Fibroblast of the aortic adventitia (primary cell): ENCODE data around the gene TMEM91. TPM values are rescaled to one million over a fixed set of nuclear protein-coding genes. Genes with fewer than 3 reads are reported as not detected.
"Not testable (repeated sequence)": the region's sequence is repeated elsewhere in the genome, so short reads cannot be mapped to it uniquely, and the experiment has no call there.

Source experiments
- DNase-seq: peaks from one replicate; pipeline ENCODE4 v3.0.0-alpha.2; 2010; ENCODE audit warnings: low read depth
- H3K4me3 ChIP-seq: 2 replicates; pipeline ENCODE4 v1.5.1; 2011; ENCODE audit warnings: low read depth, mild to moderate bottlenecking, control low read depth, low read length, moderate library complexity
- total RNA-seq: library from RNA; depleted of rRNA; stranded (reverse); fragments of >200 nt; gene quantifications from 2 replicates; pipeline ENCODE4 v1.2.3, GENCODE V29; 2012; ENCODE audit warnings: low replicate concordance
- TF ChIP-seq, protein P1 (sequence below): IDR thresholded peaks from 2 replicates; pipeline ENCODE4 v1.5.1; 2011; ENCODE audit warnings: mild to moderate bottlenecking, low read length, control low read depth, inconsistent platforms; ENCODE audit not compliant: insufficient read depth

Gene TMEM91
- total RNA-seq, 1 donor: 5.6 TPM

DNA sequence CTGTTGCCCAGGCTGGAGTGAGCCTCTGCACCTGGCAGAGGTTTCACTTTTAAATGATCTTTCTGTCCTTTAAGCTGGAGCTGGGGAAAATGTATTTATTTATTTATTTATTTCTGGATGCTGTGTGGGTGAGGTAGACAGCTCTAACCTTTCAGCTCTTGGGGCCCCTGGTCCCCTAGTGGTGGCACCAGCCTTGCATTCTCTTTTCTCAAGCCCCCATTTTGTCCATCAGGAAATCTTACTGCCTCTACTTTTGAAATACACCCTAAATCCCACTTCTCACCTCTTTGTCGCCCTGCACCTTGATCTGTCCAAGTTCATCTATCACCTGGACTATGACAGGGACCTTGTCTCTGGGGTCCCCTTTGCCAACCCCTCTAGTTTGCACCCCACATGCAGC lies 10.2 kb upstream of the TMEM91 start:
- no peak for DNase-seq
- no peak overlapping the region for H3K4me3 ChIP-seq
- TF ChIP-seq, protein P1, sequence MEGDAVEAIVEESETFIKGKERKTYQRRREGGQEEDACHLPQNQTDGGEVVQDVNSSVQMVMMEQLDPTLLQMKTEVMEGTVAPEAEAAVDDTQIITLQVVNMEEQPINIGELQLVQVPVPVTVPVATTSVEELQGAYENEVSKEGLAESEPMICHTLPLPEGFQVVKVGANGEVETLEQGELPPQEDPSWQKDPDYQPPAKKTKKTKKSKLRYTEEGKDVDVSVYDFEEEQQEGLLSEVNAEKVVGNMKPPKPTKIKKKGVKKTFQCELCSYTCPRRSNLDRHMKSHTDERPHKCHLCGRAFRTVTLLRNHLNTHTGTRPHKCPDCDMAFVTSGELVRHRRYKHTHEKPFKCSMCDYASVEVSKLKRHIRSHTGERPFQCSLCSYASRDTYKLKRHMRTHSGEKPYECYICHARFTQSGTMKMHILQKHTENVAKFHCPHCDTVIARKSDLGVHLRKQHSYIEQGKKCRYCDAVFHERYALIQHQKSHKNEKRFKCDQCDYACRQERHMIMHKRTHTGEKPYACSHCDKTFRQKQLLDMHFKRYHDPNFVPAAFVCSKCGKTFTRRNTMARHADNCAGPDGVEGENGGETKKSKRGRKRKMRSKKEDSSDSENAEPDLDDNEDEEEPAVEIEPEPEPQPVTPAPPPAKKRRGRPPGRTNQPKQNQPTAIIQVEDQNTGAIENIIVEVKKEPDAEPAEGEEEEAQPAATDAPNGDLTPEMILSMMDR: peak; percentile 29

- DNase-seq: peak; percentile 96
- TF ChIP-seq, protein P1: no peak
- no peak overlapping the region for H3K4me3 ChIP-seq
These were observed 8.5 kb upstream of the TMEM91 start for GRCh38 chr19:41367848-41368301.

DNA sequence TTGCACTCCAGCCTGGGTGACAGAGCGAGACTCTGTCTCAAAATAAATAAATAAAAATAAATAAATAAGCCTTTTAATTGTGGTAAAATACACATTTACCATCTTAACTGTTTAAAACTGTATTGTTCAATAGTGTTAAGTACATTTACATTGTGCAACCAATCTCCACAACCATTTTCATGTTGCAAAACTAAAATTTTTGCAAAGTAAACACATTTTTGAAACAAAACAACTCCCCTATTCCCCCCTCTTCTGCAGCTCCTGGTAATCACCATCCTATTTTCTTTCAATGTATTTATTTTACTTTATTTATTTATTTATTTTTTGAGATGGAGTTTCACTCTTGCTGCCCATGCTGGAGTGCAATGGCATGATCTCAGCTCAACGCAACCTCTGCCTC lies 6.6 kb upstream of the TMEM91 start:
- TF ChIP-seq, protein P1: no peak
- H3K4me3 ChIP-seq: no peak overlapping the region
- DNase-seq: no peak

DNA sequence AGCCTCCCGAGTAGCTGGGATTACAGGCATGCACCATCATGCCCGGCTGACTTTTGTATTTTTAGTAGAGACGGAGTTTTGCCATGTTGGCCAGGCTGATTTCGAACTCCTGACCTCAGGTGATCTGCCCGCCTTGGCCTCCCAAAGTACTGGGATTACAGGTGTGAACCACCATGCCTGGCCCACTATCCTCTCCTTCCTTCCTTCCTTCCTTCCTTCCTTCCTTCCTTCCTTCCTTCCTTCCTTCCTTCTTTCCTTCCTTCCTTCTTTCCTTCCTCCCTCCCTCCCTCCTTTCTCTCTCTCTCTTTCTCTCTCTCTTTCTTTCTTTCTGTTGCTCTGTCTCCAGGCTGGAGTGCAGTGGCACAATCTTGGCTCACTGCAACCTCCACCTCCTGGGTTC lies 5.2 kb upstream of the TMEM91 start:
- not testable (repeated sequence) for DNase-seq, H3K4me3 ChIP-seq

DNA sequence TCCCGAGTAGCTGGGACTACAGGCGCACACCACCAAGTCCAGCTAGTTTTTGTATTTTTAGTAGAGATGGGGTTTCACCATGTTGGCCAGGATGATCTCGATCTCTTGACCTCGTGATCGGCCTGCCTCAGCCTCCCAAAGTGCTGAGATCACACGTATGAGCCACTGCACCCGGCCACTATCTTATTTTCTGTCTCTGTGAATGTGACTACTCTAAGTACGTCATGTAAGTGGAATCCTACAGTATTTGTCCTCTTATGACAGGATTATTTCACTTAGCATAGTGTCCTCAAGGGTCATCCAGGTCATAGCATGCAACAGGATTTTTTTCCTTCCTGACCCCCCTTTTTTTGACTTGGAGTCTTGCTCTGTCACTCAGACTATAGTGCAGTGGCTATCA lies 4.8 kb upstream of the TMEM91 start:
- DNase-seq: no peak
- TF ChIP-seq, protein P1: no peak
- no peak overlapping the region for H3K4me3 ChIP-seq

- DNase-seq: no peak
- H3K4me3 ChIP-seq: no peak overlapping the region
- TF ChIP-seq, protein P1: no peak
These were observed 3.8 kb upstream of the TMEM91 start for GRCh38 chr19:41372501-41372900.

GRCh38 chr19:41373993-41374392 lies 2.3 kb upstream of the TMEM91 start:
- TF ChIP-seq, protein P1: no peak
- H3K4me3 ChIP-seq: no peak overlapping the region
- peak; percentile 92 for DNase-seq
